H1 (cell line): ENCODE data around the gene ITGB2. TPM values are rescaled to one million over a fixed set of nuclear protein-coding genes. Genes with fewer than 3 reads are reported as not detected.

Experiments
- CTCF ChIA-PET: fragments of 300-600 bp; sonication (Branson Sonifier 250); formaldehyde crosslinking; loops from one replicate; lab custom pipeline; 2021; ENCODE audit not compliant: partially characterized antibody; lab: Charles Lee
- POLR2A ChIA-PET: fragments of 300-600 bp; sonication (Branson Sonifier 250); formaldehyde crosslinking; loops from one replicate; lab custom pipeline; 2021; ENCODE audit warnings: inconsistent platforms; ENCODE audit not compliant: partially characterized antibody; lab: Charles Lee
- DNase-seq, 2 experiments: peaks; one replicate each; pipeline versions ENCODE4 v3.0.0 to v3.0.0-alpha.2; 2010 to 2022; ENCODE audit warnings: low spot score in 2 of 2, low read depth in 1 of 2, mixed read lengths in 1 of 2
- FAIRE-seq: peaks from 2 replicates; lab custom pipeline; 2011; peaks lifted over from hg19 to GRCh38; lab: Jason Lieb, UNC
- H2AFZ ChIP-seq: 2 replicates; pipeline ENCODE4 v1.8.1; 2012; ENCODE audit warnings: low read length, inconsistent platforms
- H2AK5ac ChIP-seq: 2 replicates; pipeline ENCODE4 v1.6.1; 2013; ENCODE audit warnings: low read depth, low read length
- H2BK120ac ChIP-seq: replicated peaks from 2 replicates; pipeline ENCODE3; 2013; ENCODE audit warnings: low read depth, low read length, inconsistent platforms
- H2BK12ac ChIP-seq: 2 replicates; pipeline ENCODE4 v1.6.1; 2013; ENCODE audit warnings: low read depth, low read length
- H2BK15ac ChIP-seq: 2 replicates; pipeline ENCODE4 v1.6.1; 2013; ENCODE audit warnings: low read length
- H2BK20ac ChIP-seq: 2 replicates; pipeline ENCODE4 v1.6.1; 2013; ENCODE audit warnings: low read length
- H2BK5ac ChIP-seq: 2 replicates; pipeline ENCODE4 v1.6.1; 2013; ENCODE audit warnings: low read depth, low read length
- H3K14ac ChIP-seq: 2 replicates; pipeline ENCODE4 v1.6.1; 2013; ENCODE audit warnings: inconsistent platforms; ENCODE audit not compliant: insufficient read length
- H3K18ac ChIP-seq: 2 replicates; pipeline ENCODE4 v1.6.1; 2013; ENCODE audit warnings: low read length; ENCODE audit errors: extremely low read depth
- H3K23ac ChIP-seq: 2 replicates; pipeline ENCODE4 v1.6.1; 2013; ENCODE audit warnings: inconsistent platforms; ENCODE audit not compliant: insufficient read length
- H3K23me2 ChIP-seq: 2 replicates; pipeline ENCODE4 v1.6.1; 2013; ENCODE audit warnings: low read depth, low read length
- H3K27ac ChIP-seq: 2 replicates; pipeline ENCODE4 v1.6.1; 2011; ENCODE audit warnings: low read depth, low read length, inconsistent platforms
- H3K27me3 ChIP-seq, 4 experiments: replicated peaks in 1 of 4; 1 replicate in 1 of 4; 2 replicates in 3 of 4; pipeline versions ENCODE4 v1.6.1 to v1.8.1; 2011 to 2013; ENCODE audit warnings: low read length in 3 of 4, mild to moderate bottlenecking in 3 of 4, inconsistent platforms in 2 of 4, mixed read lengths in 2 of 4, moderate library complexity in 1 of 4; ENCODE audit not compliant: control insufficient read depth in 3 of 4, insufficient read depth in 3 of 4; ENCODE audit errors: extremely low read depth in 1 of 4
- H3K36me3 ChIP-seq, 4 experiments: 2 replicates each; pipeline versions ENCODE4 v1.6.1 to v1.8.1; 2011 to 2013; ENCODE audit warnings: mild to moderate bottlenecking in 4 of 4, low read length in 3 of 4, moderate library complexity in 2 of 4, control low read depth in 1 of 4, inconsistent platforms in 1 of 4; ENCODE audit not compliant: insufficient read depth in 4 of 4, control insufficient read depth in 2 of 4
- H3K4ac ChIP-seq: replicated peaks from 2 replicates; pipeline ENCODE3; 2013; ENCODE audit warnings: low read length, low read depth, mixed read lengths, inconsistent platforms; ENCODE audit not compliant: insufficient read length
- H3K4me1 ChIP-seq, 4 experiments: replicated peaks in 1 of 4; 1 replicate in 1 of 4; 2 replicates in 3 of 4; pipeline versions ENCODE4 v1.6.1 to v1.8.1; 2011 to 2013; ENCODE audit warnings: low read length in 3 of 4, inconsistent platforms in 2 of 4, mixed read lengths in 1 of 4; ENCODE audit not compliant: insufficient read depth in 4 of 4, control insufficient read depth in 3 of 4
- H3K4me2 ChIP-seq, 2 experiments: 2 replicates each; pipeline versions ENCODE4 v1.6.1 to v1.8.1; 2011 to 2013; ENCODE audit warnings: low read depth in 2 of 2, low read length in 2 of 2, control low read depth in 1 of 2, inconsistent platforms in 1 of 2, mild to moderate bottlenecking in 1 of 2; ENCODE audit not compliant: insufficient read depth in 1 of 2
- H3K4me3 ChIP-seq, 4 experiments: fragments of 200-600, 300-600 bp in 1 of 4; sonication (generic), shearing (Covaris generic), sonication (Bioruptor Twin) in 1 of 4; 2 replicates each; pipeline versions ENCODE4 v1.5.1 to v1.8.1; 2011 to 2016; ENCODE audit warnings: low read length in 4 of 4, low read depth in 3 of 4, control low read depth in 2 of 4, inconsistent platforms in 2 of 4, mild to moderate bottlenecking in 2 of 4, mixed read lengths in 1 of 4, moderate library complexity in 1 of 4; ENCODE audit not compliant: insufficient read depth in 2 of 4; ENCODE audit errors: extremely low read depth in 1 of 4
- H3K56ac ChIP-seq: replicated peaks from 2 replicates; pipeline ENCODE3; 2013; ENCODE audit warnings: low read depth, mild to moderate bottlenecking, mixed read lengths, low read length, inconsistent platforms; ENCODE audit not compliant: insufficient read length
- H3K79me1 ChIP-seq: 2 replicates; pipeline ENCODE4 v1.6.1; 2013; ENCODE audit warnings: low read depth, low read length, control low read depth
- H3K79me2 ChIP-seq, 2 experiments: 2 replicates each; pipeline versions ENCODE4 v1.6.1 to v1.8.1; 2012 to 2013; ENCODE audit warnings: low read length in 2 of 2, mild to moderate bottlenecking in 2 of 2, inconsistent platforms in 1 of 2; ENCODE audit not compliant: insufficient read depth in 2 of 2, control insufficient read depth in 1 of 2
- H3K9ac ChIP-seq, 4 experiments: replicated peaks in 1 of 4; 1 replicate in 1 of 4; 2 replicates in 3 of 4; pipeline versions ENCODE4 v1.6.1 to v1.8.1; 2011 to 2013; ENCODE audit warnings: low read depth in 3 of 4, low read length in 3 of 4, control low read depth in 2 of 4, mild to moderate bottlenecking in 2 of 4, moderate library complexity in 2 of 4, inconsistent platforms in 1 of 4; ENCODE audit errors: extremely low read depth in 1 of 4
- H3K9me3 ChIP-seq, 2 experiments: 2 replicates each; pipeline versions ENCODE4 v1.6.1 to v1.8.1; 2012 to 2013; ENCODE audit warnings: mild to moderate bottlenecking in 2 of 2, moderate library complexity in 2 of 2, control low read depth in 1 of 2, inconsistent platforms in 1 of 2, low read depth in 1 of 2, low read length in 1 of 2, mixed read lengths in 1 of 2; ENCODE audit not compliant: insufficient read depth in 2 of 2
- H4K20me1 ChIP-seq, 2 experiments: replicated peaks in 1 of 2; 2 replicates each; pipeline versions ENCODE3 to v1.8.1; 2011 to 2013; ENCODE audit warnings: inconsistent platforms in 2 of 2, low read length in 2 of 2, mild to moderate bottlenecking in 1 of 2; ENCODE audit not compliant: insufficient read depth in 2 of 2, control insufficient read depth in 1 of 2
- H4K5ac ChIP-seq: 2 replicates; pipeline ENCODE4 v1.6.1; 2013; ENCODE audit warnings: low read length, low read depth, mixed read lengths, inconsistent platforms; ENCODE audit not compliant: insufficient read length
- H4K8ac ChIP-seq: 2 replicates; pipeline ENCODE4 v1.8.0; 2013; ENCODE audit warnings: mild to moderate bottlenecking, moderate library complexity, low read length, inconsistent platforms; ENCODE audit not compliant: insufficient read depth; ENCODE audit errors: extremely low read depth
- H4K91ac ChIP-seq: replicated peaks from 2 replicates; pipeline ENCODE3; 2013; ENCODE audit warnings: low read length, mixed read lengths, inconsistent platforms; ENCODE audit not compliant: insufficient read length
- CHD2 ChIP-seq: IDR thresholded peaks from 2 replicates; pipeline ENCODE4 v1.6.1; 2012; ENCODE audit warnings: low read length, improper control_type of control experiment
- WGBS, 2 experiments: shearing (Covaris generic) in 1 of 2; methylation state at CpG; one replicate each; pipeline versions ENCODE4 v1.1.6 to v1.1.7; 2013 to 2015; ENCODE audit warnings: low lambda C conversion rate in 2 of 2, mixed read lengths in 2 of 2, inconsistent platforms in 1 of 2, low coverage in 1 of 2, missing lambda C conversion rate in 1 of 2; ENCODE audit not compliant: insufficient replicate concordance in 2 of 2, insufficient coverage in 1 of 2, insufficient read length in 1 of 2; ENCODE audit errors: extremely low coverage in 1 of 2, missing lambda C conversion rate in 1 of 2; 5-methylcytosine and 5-hydroxymethylcytosine counted together
- polyA plus RNA-seq, 7 experiments: library from polyadenylated mRNA; depleted of rRNA in 3 of 7; stranded (reverse) in 5 of 7; unstranded in 2 of 7; fragments of >200 nt in 5 of 7; fragments of 200-250 nt in 2 of 7; gene quantifications; 1 replicate in 5 of 7; 2 replicates in 1 of 7; 4 replicates in 1 of 7; pipeline versions ENCODE4 v1.2.1 to v1.2.3, GENCODE V29; 2011 to 2013; ENCODE audit warnings: missing spikeins in 2 of 7, mixed read lengths in 2 of 7
- total RNA-seq: library from RNA; stranded (reverse); fragmentation: NEBNext Ultra II Directional; extraction: Animal tissue kit (Norgen Biotek cat#: 25700); gene quantifications from 2 replicates; pipeline ENCODE4 v1.2.1, GENCODE V29; 2021

Gene ITGB2
- total and polyA plus RNA-seq, 2 of the 8 experiments (the other 6 are each of a cell fraction or from before 2014, with no cell fraction given) = 0.24 to 0.63 TPM

- Histone ChIP-seq H2BK12ac (no peak overlapping the region), H4K20me1 (no peaks in the 10 kb centered on the region), H4K5ac (no peak overlapping the region), H3K4me3 (no peak overlapping the region), H2AK5ac (no peak overlapping the region), H2BK5ac (no peak overlapping the region), H3K14ac (no peak overlapping the region), H3K27me3 (peaks cover 0 to 3% (median 1%) of the 10 kb centered on the region in 4 experiments; a peak in 2 of 7 replicates), H3K9ac (no peak overlapping the region), H3K23ac (no peak overlapping the region), H3K56ac (no peak overlapping the region), H3K79me1 (no peaks in the 10 kb centered on the region), H3K23me2 (no peaks in the 10 kb centered on the region), H2BK120ac (no peak overlapping the region), H3K79me2 (no peaks in the 10 kb centered on the region), H3K36me3 (no peaks in the 10 kb centered on the region), H2BK15ac (no peak overlapping the region), H2BK20ac (no peak overlapping the region), H3K18ac (no peak overlapping the region), H4K8ac (no peak overlapping the region), H4K91ac (no peak overlapping the region), H2AFZ (no peak overlapping the region), H3K4ac (no peak overlapping the region), H3K27ac (no peak overlapping the region), H3K9me3 (no peaks in the 10 kb centered on the region)
- CTCF ChIA-PET = interaction anchor here (4.4 kb wide), 1 partner anchor 12 kb away, joined by 43 read pairs; no protein-coding TSS in a partner anchor
- 88% methylated on average over 6 of the region's 6 CpGs; no CpG with 5 or more reads in 1 of the 2 experiments for WGBS, 2 experiments
- no peak for FAIRE-seq
- POLR2A ChIA-PET = no interaction called here
- no peak for TF ChIP-seq CHD2
- TF ChIP-seq, all 59 proteins: peak for 0
- DNase-seq = no peak
- H3K4me2 ChIP-seq = no peak overlapping the region
- no peaks in the 10 kb centered on the region for H3K4me1 ChIP-seq
These were observed 39.4 kb downstream of the ITGB2 start for GRCh38 chr21:44881198-44881872.
